Mesenchymal stem cell (in vitro differentiated cells and primary cell): Measurements from ENCODE around the gene KSR1.
A peak's percentile ranks its signal among the peaks of the same experiment; 100 is the strongest.

Experiments
- DNase-seq: peaks from one replicate; pipeline ENCODE4 v3.0.0-alpha.2; 2013
- H2AFZ ChIP-seq: one replicate; pipeline ENCODE4 v1.6.1; 2013; ENCODE audit warnings: low read depth, mild to moderate bottlenecking, control low read depth, inconsistent platforms, low read length, moderate library complexity
- H2AK5ac ChIP-seq: 2 replicates; pipeline ENCODE4 v1.6.1; 2013; ENCODE audit warnings: low read length, moderate library complexity, mild to moderate bottlenecking, inconsistent platforms; ENCODE audit not compliant: severe bottlenecking
- H2BK120ac ChIP-seq: one replicate; pipeline ENCODE4 v1.6.1; 2013; ENCODE audit warnings: low read depth, mild to moderate bottlenecking, inconsistent platforms, low read length, moderate library complexity
- H2BK12ac ChIP-seq, 2 experiments: one replicate each; pipeline ENCODE4 v1.6.1; 2013; ENCODE audit warnings: inconsistent platforms in 2 of 2, low read length in 2 of 2, mild to moderate bottlenecking in 2 of 2, moderate library complexity in 2 of 2, control low read depth in 1 of 2
- H2BK15ac ChIP-seq: one replicate; pipeline ENCODE4 v1.6.1; 2013; ENCODE audit warnings: mild to moderate bottlenecking, low read depth, inconsistent platforms; ENCODE audit not compliant: poor library complexity, severe bottlenecking
- H2BK5ac ChIP-seq: 2 replicates; pipeline ENCODE4 v1.6.1; 2013; ENCODE audit warnings: low read depth, mild to moderate bottlenecking, low read length, control low read depth, inconsistent platforms; ENCODE audit not compliant: poor library complexity, severe bottlenecking
- H3K14ac ChIP-seq, 2 experiments: one replicate each; pipeline ENCODE4 v1.6.1; 2013; ENCODE audit warnings: inconsistent platforms in 2 of 2, low read length in 2 of 2, control low read depth in 1 of 2, mild to moderate bottlenecking in 1 of 2, moderate library complexity in 1 of 2
- H3K18ac ChIP-seq, 2 experiments: one replicate each; pipeline ENCODE4 v1.6.1; 2013; ENCODE audit warnings: inconsistent platforms in 2 of 2, low read length in 2 of 2, control low read depth in 1 of 2, low read depth in 1 of 2, mild to moderate bottlenecking in 1 of 2
- H3K23ac ChIP-seq, 2 experiments: one replicate each; pipeline ENCODE4 v1.6.1; 2013; ENCODE audit warnings: inconsistent platforms in 2 of 2, low read length in 2 of 2, mild to moderate bottlenecking in 2 of 2, moderate library complexity in 2 of 2, control low read depth in 1 of 2
- H3K27ac ChIP-seq: 2 replicates; pipeline ENCODE4 v1.5.1; 2013; ENCODE audit warnings: mild to moderate bottlenecking, moderate library complexity, low read length, control low read depth, inconsistent platforms; ENCODE audit not compliant: poor library complexity, severe bottlenecking
- H3K27me3 ChIP-seq, 2 experiments: 2 replicates each; pipeline versions ENCODE4 v1.6.1 to v1.7.0; 2013; ENCODE audit warnings: low read length in 2 of 2, mild to moderate bottlenecking in 2 of 2, moderate library complexity in 2 of 2, control low read depth in 1 of 2, inconsistent platforms in 1 of 2; ENCODE audit not compliant: control insufficient read depth in 1 of 2, insufficient read depth in 1 of 2
- H3K36me3 ChIP-seq, 2 experiments: 2 replicates each; pipeline versions ENCODE4 v1.6.1 to v1.7.0; 2013; ENCODE audit warnings: low read length in 2 of 2, control low read depth in 1 of 2, inconsistent platforms in 1 of 2, low read depth in 1 of 2, mild to moderate bottlenecking in 1 of 2; ENCODE audit not compliant: insufficient read depth in 2 of 2, control insufficient read depth in 1 of 2
- H3K4ac ChIP-seq, 2 experiments: one replicate each; pipeline ENCODE4 v1.6.1; 2013; ENCODE audit warnings: inconsistent platforms in 2 of 2, low read length in 2 of 2, mild to moderate bottlenecking in 2 of 2, moderate library complexity in 2 of 2, control low read depth in 1 of 2, low read depth in 1 of 2
- H3K4me1 ChIP-seq: 2 replicates; pipeline ENCODE4 v1.6.1; 2013; ENCODE audit warnings: low read depth, low read length, control low read depth; ENCODE audit not compliant: control insufficient read depth, insufficient read depth
- H3K4me2 ChIP-seq: 2 replicates; pipeline ENCODE4 v1.6.1; 2013; ENCODE audit warnings: low read length, mild to moderate bottlenecking, inconsistent platforms; ENCODE audit not compliant: poor library complexity, severe bottlenecking
- H3K4me3 ChIP-seq, 2 experiments: 2 replicates each; pipeline versions ENCODE4 v1.5.1 to v1.7.0; 2013; ENCODE audit warnings: low read length in 2 of 2, mild to moderate bottlenecking in 2 of 2, control low read depth in 1 of 2, low read depth in 1 of 2; ENCODE audit not compliant: insufficient read depth in 1 of 2
- H3K79me1 ChIP-seq: replicated peaks from 2 replicates; pipeline ENCODE4 v1.6.1; 2013; ENCODE audit warnings: mild to moderate bottlenecking, control low read depth, low read length, inconsistent platforms; ENCODE audit not compliant: poor library complexity, severe bottlenecking
- H3K9ac ChIP-seq: 2 replicates; pipeline ENCODE4 v1.7.0; 2013; ENCODE audit warnings: mild to moderate bottlenecking, low read length, moderate library complexity
- H3K9me3 ChIP-seq: 2 replicates; pipeline ENCODE4 v1.7.0; 2013; ENCODE audit warnings: mild to moderate bottlenecking, low read length; ENCODE audit not compliant: control insufficient read depth
- H4K8ac ChIP-seq: one replicate; pipeline ENCODE4 v1.6.1; 2013; ENCODE audit warnings: inconsistent platforms, mild to moderate bottlenecking, low read length, moderate library complexity
- H4K91ac ChIP-seq: one replicate; pipeline ENCODE4 v1.6.1; 2013; ENCODE audit warnings: mild to moderate bottlenecking, low read length, inconsistent platforms
- WGBS: methylation state at CpG from one replicate; pipeline ENCODE4 v1.1.7; 2013; ENCODE audit warnings: mixed read lengths; 5-methylcytosine and 5-hydroxymethylcytosine counted together

The KSR1 gene

DNA sequence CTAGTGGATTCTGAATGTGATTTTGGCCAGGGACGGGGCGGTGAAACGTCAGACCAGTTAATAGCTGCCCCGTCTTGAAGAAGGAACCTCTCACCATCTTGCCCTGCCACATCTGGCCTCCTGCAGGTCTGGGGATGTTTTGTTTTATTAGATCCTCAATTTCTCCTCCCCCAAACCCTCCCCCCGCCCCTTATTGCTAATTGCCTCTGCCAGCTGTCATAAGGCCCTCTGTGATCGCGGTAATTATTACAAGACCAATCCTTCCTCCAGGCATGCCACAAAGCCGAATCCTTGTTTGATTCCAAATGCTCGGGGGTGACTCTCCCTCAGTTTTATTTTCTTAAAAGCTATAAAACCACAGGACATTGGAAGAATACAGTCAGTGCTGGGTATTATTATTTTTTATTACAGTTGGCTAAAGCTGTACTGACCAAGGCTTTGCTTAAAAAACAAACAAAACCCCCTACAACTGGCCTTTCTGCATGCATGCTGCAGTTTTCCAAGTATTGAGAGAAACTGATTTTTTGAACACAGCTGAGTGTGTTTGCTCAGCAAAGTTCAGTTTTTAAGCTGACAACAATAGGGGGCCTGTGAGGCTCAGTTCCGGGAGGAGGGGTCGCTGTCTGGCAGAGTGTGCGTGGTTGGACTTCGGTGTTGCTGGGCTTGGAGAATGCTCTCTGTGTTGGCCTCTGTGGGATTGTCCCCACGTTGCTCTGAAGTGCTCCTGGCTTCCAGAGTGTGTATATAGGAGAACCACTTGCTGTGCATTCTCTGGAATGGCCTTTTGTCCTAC is 1.7 kb downstream of the KSR1 start:
- H3K79me1 ChIP-seq, result peaks cover 12% of the 10 kb centered on the region
- H3K4me1 ChIP-seq, result peaks cover 26% of the 10 kb centered on the region
- DNase-seq, result peak; percentile 50
- no peak overlapping the region for H2BK120ac ChIP-seq
- no peak overlapping the region for H4K8ac ChIP-seq
- peak overlapping the region; percentile 10 for H2AFZ ChIP-seq
- peak overlapping the region; percentile 25 for H2AK5ac ChIP-seq
- peak overlapping the region; percentile 84 for H3K9ac ChIP-seq
- no peak overlapping the region for H4K91ac ChIP-seq
- H3K27ac ChIP-seq, result peak overlapping the region; percentile 36
- no peak overlapping the region for H2BK5ac ChIP-seq
- no peak overlapping the region for H3K14ac ChIP-seq
- 7% methylated on average over 10 of the region's 14 CpGs for WGBS
- no peaks in the 10 kb centered on the region for H3K9me3 ChIP-seq
- H3K4me3 ChIP-seq, result peak overlapping the region; percentile 30 to 77
- no peak overlapping the region for H3K23ac ChIP-seq
- no peak overlapping the region for H2BK12ac ChIP-seq
- H2BK15ac ChIP-seq, result no peak overlapping the region
- peak overlapping the region; percentile 8 to 24 for H3K4ac ChIP-seq
- H3K27me3 ChIP-seq, result no peaks in the 10 kb centered on the region
- peaks cover 0 to 2% of the 10 kb centered on the region in 2 experiments for H3K36me3 ChIP-seq
- peak overlapping the region in 1 of 2 experiments; percentile 55 for H3K18ac ChIP-seq
- peak overlapping the region; percentile 93 for H3K4me2 ChIP-seq

DNA sequence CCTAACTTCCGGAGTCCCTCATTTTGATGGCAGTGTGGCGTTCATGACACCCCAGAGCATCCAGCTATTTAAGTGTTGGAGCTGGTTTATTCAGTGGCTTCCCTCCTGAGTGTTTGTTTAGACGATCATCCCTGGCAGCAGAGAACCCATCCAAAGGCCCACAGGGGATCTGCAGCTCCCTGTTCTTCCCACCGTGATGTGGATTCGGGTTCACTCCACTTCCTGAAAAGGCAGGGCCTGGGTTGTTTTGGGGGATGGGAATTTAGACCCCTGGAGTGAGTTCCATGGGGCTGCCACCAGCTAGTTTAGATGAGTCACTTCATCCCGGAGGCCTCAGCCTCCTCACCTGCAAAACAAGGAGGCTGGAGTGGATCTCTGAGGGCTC is 2.3 kb downstream of the KSR1 start:
- no peak overlapping the region for H4K8ac ChIP-seq
- H2BK15ac ChIP-seq, result no peak overlapping the region
- peak overlapping the region; percentile 93 for H3K4me2 ChIP-seq
- no peak overlapping the region for H2BK12ac ChIP-seq
- 6% methylated on average over 6 of the region's 6 CpGs for WGBS
- H3K27me3 ChIP-seq, result no peaks in the 10 kb centered on the region
- H3K14ac ChIP-seq, result no peak overlapping the region
- H2BK5ac ChIP-seq, result no peak overlapping the region
- peak overlapping the region in 1 of 2 experiments; percentile 55 for H3K18ac ChIP-seq
- H3K4ac ChIP-seq, result peak overlapping the region in 1 of 2 experiments; percentile 24
- H3K4me3 ChIP-seq, result peak overlapping the region in 1 of 2 experiments; percentile 77
- no peaks in the 10 kb centered on the region for H3K9me3 ChIP-seq
- H3K23ac ChIP-seq, result no peak overlapping the region
- no peak overlapping the region for H2AFZ ChIP-seq
- peak overlapping the region; percentile 84 for H3K9ac ChIP-seq
- peaks cover 14% of the 10 kb centered on the region for H3K79me1 ChIP-seq
- DNase-seq, result no peak
- H2BK120ac ChIP-seq, result no peak overlapping the region
- peaks cover 0 to 2% of the 10 kb centered on the region in 2 experiments for H3K36me3 ChIP-seq
- H3K4me1 ChIP-seq, result peaks cover 29% of the 10 kb centered on the region
- H2AK5ac ChIP-seq, result peak overlapping the region; percentile 25
- no peak overlapping the region for H4K91ac ChIP-seq
- H3K27ac ChIP-seq, result peak overlapping the region; percentile 36

DNA sequence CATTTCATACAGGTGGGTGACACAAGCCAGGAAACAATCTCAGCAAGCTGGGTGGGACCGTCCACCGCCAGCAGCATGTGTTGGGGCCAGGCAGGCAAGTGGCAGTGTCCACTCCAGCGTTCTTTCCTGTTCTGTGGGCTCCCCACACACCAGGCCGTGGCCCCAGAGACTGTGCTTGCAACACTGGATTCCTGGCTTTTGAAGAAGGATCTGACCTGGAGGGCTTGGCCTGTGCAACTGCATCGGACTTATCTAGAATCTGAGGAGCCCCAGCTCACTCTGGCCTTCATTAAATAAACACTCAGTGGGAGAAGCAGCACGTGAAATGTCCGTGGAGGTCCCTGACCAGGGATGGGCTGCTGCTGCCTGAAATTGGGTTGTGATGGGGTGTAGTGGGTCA is 3.2 kb downstream of the KSR1 start:
- peaks cover 31% of the 10 kb centered on the region for H3K4me1 ChIP-seq
- no peaks in the 10 kb centered on the region for H3K27me3 ChIP-seq
- H3K23ac ChIP-seq, result no peak overlapping the region
- no peak overlapping the region for H2BK15ac ChIP-seq
- H3K27ac ChIP-seq, result no peak overlapping the region
- DNase-seq, result peak; percentile 24
- H3K18ac ChIP-seq, result no peak overlapping the region
- H3K4ac ChIP-seq, result no peak overlapping the region
- H3K4me3 ChIP-seq, result no peak overlapping the region
- H2BK120ac ChIP-seq, result no peak overlapping the region
- H2BK12ac ChIP-seq, result peak overlapping the region in 1 of 2 experiments; percentile 6
- no peak overlapping the region for H2BK5ac ChIP-seq
- no peak overlapping the region for H4K8ac ChIP-seq
- H3K9me3 ChIP-seq, result no peaks in the 10 kb centered on the region
- no peak overlapping the region for H4K91ac ChIP-seq
- no peak overlapping the region for H3K4me2 ChIP-seq
- no peak overlapping the region for H3K9ac ChIP-seq
- no peak overlapping the region for H2AFZ ChIP-seq
- no peak overlapping the region for H3K14ac ChIP-seq
- H3K36me3 ChIP-seq, result peaks cover 0 to 2% of the 10 kb centered on the region in 2 experiments
- peak overlapping the region; percentile 47 for H2AK5ac ChIP-seq
- 42% methylated on average over 7 of the region's 7 CpGs for WGBS
- H3K79me1 ChIP-seq, result peaks cover 16% of the 10 kb centered on the region

DNA sequence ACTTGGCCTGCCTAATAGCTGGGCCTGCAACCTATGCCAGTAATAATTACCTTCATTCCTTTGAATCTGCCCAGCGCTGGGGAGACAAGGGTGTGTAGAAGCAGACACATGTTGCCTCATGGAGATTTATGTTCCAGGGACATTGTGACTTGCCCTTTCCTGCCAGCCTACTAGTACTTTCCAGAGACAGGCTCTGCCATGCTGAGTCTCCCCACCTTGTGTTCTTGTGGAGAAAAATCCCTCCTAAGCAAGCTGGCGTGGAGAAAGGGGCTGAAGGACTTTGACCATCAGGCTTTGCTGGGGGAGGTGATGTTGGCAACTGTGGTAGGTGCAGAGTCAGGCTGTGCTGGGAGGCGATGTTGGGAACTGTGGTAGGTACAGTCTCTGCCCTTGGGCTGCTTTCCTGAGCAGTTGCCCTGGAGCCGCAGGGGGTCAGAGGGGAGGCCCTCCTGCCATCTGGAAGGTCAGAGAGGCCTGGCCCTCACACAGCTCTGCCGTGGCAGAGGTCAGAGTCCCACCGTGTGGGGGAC is 4.0 kb downstream of the KSR1 start:
- H3K14ac ChIP-seq, result no peak overlapping the region
- H3K9me3 ChIP-seq, result no peaks in the 10 kb centered on the region
- DNase-seq, result no peak
- H2AK5ac ChIP-seq, result peak overlapping the region; percentile 24
- H2BK15ac ChIP-seq, result no peak overlapping the region
- WGBS, result 73% methylated on average over 5 of the region's 6 CpGs
- no peak overlapping the region for H3K4me2 ChIP-seq
- no peak overlapping the region for H3K4me3 ChIP-seq
- H3K4me1 ChIP-seq, result peaks cover 31% of the 10 kb centered on the region
- H3K27ac ChIP-seq, result no peak overlapping the region
- H3K9ac ChIP-seq, result no peak overlapping the region
- H4K8ac ChIP-seq, result no peak overlapping the region
- no peak overlapping the region for H3K4ac ChIP-seq
- no peak overlapping the region for H4K91ac ChIP-seq
- H3K18ac ChIP-seq, result peak overlapping the region in 1 of 2 experiments; percentile 42
- H3K36me3 ChIP-seq, result peaks cover 0 to 2% of the 10 kb centered on the region in 2 experiments
- H2BK5ac ChIP-seq, result no peak overlapping the region
- no peaks in the 10 kb centered on the region for H3K27me3 ChIP-seq
- H3K23ac ChIP-seq, result no peak overlapping the region
- peaks cover 16% of the 10 kb centered on the region for H3K79me1 ChIP-seq
- peak overlapping the region in 1 of 2 experiments; percentile 31 for H2BK12ac ChIP-seq
- H2BK120ac ChIP-seq, result no peak overlapping the region
- no peak overlapping the region for H2AFZ ChIP-seq
